PC-3 (cell line): ENCODE results near the gene PSAPL1. TPM values are rescaled to one million over a fixed set of nuclear protein-coding genes. Genes with fewer than 3 reads are reported as not detected.
A peak's percentile ranks its signal among the peaks of the same experiment; 100 is the strongest.

Experiments
- ATAC-seq: fragments of 200-7000 bp; cut with Tn5 transposase; 2 replicates; pipeline ENCODE4 v1.9.1; 2020; ENCODE audit warnings: mild to moderate bottlenecking, moderate library complexity
- BruUV-seq: library from RNA; stranded (reverse); fragments of 400-500 nt; replicated peaks from 2 replicates; lab custom pipeline; 2021; lab: Mats Ljungman, UMichigan
- CTCF ChIA-PET: fragments of 300-600 bp; sonication (Branson Sonifier 250); formaldehyde crosslinking; loops from one replicate; lab custom pipeline; 2022; ENCODE audit warnings: antibody characterized with exemption; lab: Charles Lee
- POLR2A ChIA-PET: fragments of 300-600 bp; sonication (Branson Sonifier 250); formaldehyde crosslinking; loops from one replicate; lab custom pipeline; 2022; ENCODE audit warnings: antibody characterized with exemption; ENCODE audit not compliant: unreplicated experiment; lab: Charles Lee
- DNase-seq: peaks from one replicate; pipeline ENCODE4 v3.0.0-alpha.2; 2015
- H2AFZ ChIP-seq: fragments of 300-600 bp; sonication (generic); 2 replicates; pipeline ENCODE4 v1.6.0; 2016; ENCODE audit warnings: antibody characterized with exemption, low read length
- H3F3A ChIP-seq: fragments of 300-600 bp; sonication (generic); one replicate; pipeline ENCODE4 v1.6.0; 2017; ENCODE audit warnings: antibody characterized with exemption, low read length, control low read depth, mild to moderate bottlenecking; ENCODE audit not compliant: unreplicated experiment
- H3K27ac ChIP-seq: fragments of 300-600 bp; sonication (generic); 2 replicates; pipeline ENCODE4 v1.5.1; 2016; ENCODE audit warnings: mild to moderate bottlenecking, low read length
- H3K27me3 ChIP-seq: fragments of 300-600 bp; sonication (generic); 2 replicates; pipeline ENCODE4 v1.6.1; 2016; ENCODE audit warnings: low read length, mixed read lengths
- H3K36me3 ChIP-seq: fragments of 300-600 bp; sonication (generic); 2 replicates; pipeline ENCODE4 v1.6.1; 2016; ENCODE audit warnings: low read depth, mixed run types, low read length, mixed read lengths
- H3K4me1 ChIP-seq: fragments of 300-600 bp; sonication (generic); 2 replicates; pipeline ENCODE4 v1.5.1; 2016; ENCODE audit warnings: low read length; ENCODE audit not compliant: insufficient read depth
- H3K4me2 ChIP-seq: fragments of 300-600 bp; sonication (generic); 2 replicates; pipeline ENCODE4 v1.6.0; 2016; ENCODE audit warnings: low read length
- H3K4me3 ChIP-seq: fragments of 300-600 bp; sonication (generic); 2 replicates; pipeline ENCODE4 v1.5.1; 2016; ENCODE audit warnings: mild to moderate bottlenecking, low read length, mixed read lengths
- H3K79me2 ChIP-seq: fragments of 300-600 bp; sonication (generic); 2 replicates; pipeline ENCODE4 v1.6.1; 2017; ENCODE audit warnings: low read length, mixed read lengths
- H3K9ac ChIP-seq: fragments of 300-600 bp; sonication (generic); 2 replicates; pipeline ENCODE4 v1.6.0; 2016; ENCODE audit warnings: mild to moderate bottlenecking, low read length
- H3K9me2 ChIP-seq: fragments of 300-600 bp; sonication (generic); replicated peaks from 2 replicates; pipeline ENCODE4 v1.6.1; 2016; ENCODE audit warnings: mixed run types, low read length, mixed read lengths
- H3K9me3 ChIP-seq: fragments of 300-600 bp; sonication (generic); 2 replicates; pipeline ENCODE4 v1.6.1; 2016; ENCODE audit warnings: low read length, mixed read lengths
- H4K20me1 ChIP-seq: fragments of 300-600 bp; sonication (generic); 2 replicates; pipeline ENCODE4 v1.6.1; 2016; ENCODE audit warnings: low read length, mixed read lengths
- CTCF ChIP-seq: fragments of 300-600 bp; sonication (generic); conservative IDR thresholded peaks from 2 replicates; pipeline ENCODE4 v1.5.1; 2017; ENCODE audit warnings: antibody characterized with exemption, low read depth, mild to moderate bottlenecking, low read length
- EZH2 ChIP-seq: fragments of 300-600 bp; sonication (generic); IDR thresholded peaks from one replicate; pipeline ENCODE4 v1.6.1; 2017; ENCODE audit warnings: antibody characterized with exemption, mild to moderate bottlenecking, low read length; ENCODE audit not compliant: unreplicated experiment
- EZH2phosphoT487 ChIP-seq: fragments of 300-600 bp; sonication (generic); IDR thresholded peaks from 2 replicates; pipeline ENCODE4 v1.6.1; 2018; ENCODE audit warnings: mild to moderate bottlenecking, antibody characterized with exemption, low read length, borderline replicate concordance
- intact Hi-C: fragments of 100-400 bp; cut with micrococcal nuclease; formaldehyde crosslinking; loops from 2 replicates; pipeline ENCODE4 v1.9.0; 2023
- total RNA-seq: library from RNA; depleted of rRNA; stranded (reverse); fragments of >200 nt; gene quantifications from 2 replicates; pipeline ENCODE4 v1.2.3, GENCODE V29; 2014

Gene PSAPL1
- total RNA-seq, 1 experiment from 2014 or later: 0.15 TPM

GRCh38 chr4:7430965-7431695, 3.6 kb downstream of the PSAPL1 start:
- CTCF ChIA-PET: no interaction called here
- no peak overlapping the region for H3K9ac ChIP-seq
- no peaks in the 10 kb centered on the region for H3K9me2 ChIP-seq
- H3K4me3 ChIP-seq: no peak overlapping the region
- H4K20me1 ChIP-seq: no peaks in the 10 kb centered on the region
- H3K79me2 ChIP-seq: no peaks in the 10 kb centered on the region
- no peak overlapping the region for H3K4me2 ChIP-seq
- H3K4me1 ChIP-seq: peaks cover 15% of the 10 kb centered on the region; the same call in 1 of the 2 replicates
- no peaks in the 10 kb centered on the region for H3K36me3 ChIP-seq
- DNase-seq (no peak), ATAC-seq (no peak)
- no peaks in the 10 kb centered on the region for H3K9me3 ChIP-seq
- intact Hi-C loops: no loop called here
- no peaks in the 10 kb centered on the region for H3K27me3 ChIP-seq
- no TSS peak for BruUV-seq
- no peaks in the 10 kb centered on the region for H3F3A ChIP-seq
- H2AFZ ChIP-seq: no peak overlapping the region
- TF ChIP-seq EZH2 (no peak), EZH2phosphoT487 (no peak)
- POLR2A ChIA-PET: no interaction called here
- no peak overlapping the region for H3K27ac ChIP-seq

- Histone ChIP-seq H4K20me1 (no peaks in the 10 kb centered on the region), H3K9me3 (no peaks in the 10 kb centered on the region), H3K27me3 (no peaks in the 10 kb centered on the region), H3K79me2 (no peaks in the 10 kb centered on the region), H3K27ac (no peak overlapping the region), H3K4me2 (no peak overlapping the region), H3K4me1 (peaks cover 15% of the 10 kb centered on the region; the same call in 1 of the 2 replicates), H3K9ac (no peak overlapping the region), H2AFZ (no peak overlapping the region), H3K36me3 (no peaks in the 10 kb centered on the region), H3K4me3 (no peak overlapping the region), H3F3A (no peaks in the 10 kb centered on the region), H3K9me2 (no peaks in the 10 kb centered on the region)
- DNase-seq (peak; percentile 39), ATAC-seq (0 out of 2 replicates have a peak, but pooled peaks have one; percentile 22)
- intact Hi-C loops: no loop called here
- POLR2A ChIA-PET: no interaction called here
- no TSS peak for BruUV-seq
- no peak for TF ChIP-seq CTCF
- CTCF ChIA-PET: no interaction called here
These were observed 4.3 kb downstream of the PSAPL1 start for GRCh38 chr4:7430368-7430964.

- no peaks in the 10 kb centered on the region for H3K9me3 ChIP-seq
- intact Hi-C loops: no loop called here
- H3F3A ChIP-seq: no peaks in the 10 kb centered on the region
- H3K27ac ChIP-seq: no peak overlapping the region
- no peak for ATAC-seq
- no TSS peak for BruUV-seq
- TF ChIP-seq CTCF (no peak), EZH2phosphoT487 (no peak), EZH2 (no peak)
- H3K9me2 ChIP-seq: no peaks in the 10 kb centered on the region
- H3K4me3 ChIP-seq: no peak overlapping the region
- no peaks in the 10 kb centered on the region for H3K36me3 ChIP-seq
- ChIA-PET POLR2A (no interaction called here), CTCF (no interaction called here)
- no peak for DNase-seq
- H2AFZ ChIP-seq: no peak overlapping the region
- H4K20me1 ChIP-seq: no peaks in the 10 kb centered on the region
- no peaks in the 10 kb centered on the region for H3K27me3 ChIP-seq
- peaks cover 8% of the 10 kb centered on the region; the same call in 1 of the 2 replicates for H3K4me1 ChIP-seq
- no peak overlapping the region for H3K4me2 ChIP-seq
- no peaks in the 10 kb centered on the region for H3K79me2 ChIP-seq
- H3K9ac ChIP-seq: no peak overlapping the region
These were observed 5.1 kb downstream of the PSAPL1 start for GRCh38 chr4:7429601-7430078.
